Frontal cortex (tissue), 4 donors: ENCODE results near the gene KIFC1. TPM values are rescaled to one million over a fixed set of nuclear protein-coding genes. Genes with fewer than 3 reads are reported as not detected.

Experiments
- DNase-seq, 2 donors: peaks; one replicate each; pipeline ENCODE4 v3.0.0; 2012; ENCODE audit warnings: low spot score in 2 of 2
- FAIRE-seq: peaks from 2 replicates; lab custom pipeline; 2012; peaks lifted over from hg19 to GRCh38; lab: Jason Lieb, UNC
- total RNA-seq: library from RNA; depleted of rRNA; stranded (reverse); fragments of >200 nt; gene quantifications from one replicate; pipeline ENCODE4 v1.2.3, GENCODE V29; 2014
- donor health status: control.
- donor health status: control.
- donor health status: control.

The KIFC1 gene
- total RNA-seq, 1 donor from 2014 or later, result 4.1 TPM

- FAIRE-seq, result no peak
- DNase-seq, result no peak
Observed at GRCh38 chr6:33423777-33424176, 32.2 kb downstream of the KIFC1 start.

- FAIRE-seq (no peak), DNase-seq (no peak)
Observed at GRCh38 chr6:33424855-33425667, 33.4 kb downstream of the KIFC1 start.

DNA sequence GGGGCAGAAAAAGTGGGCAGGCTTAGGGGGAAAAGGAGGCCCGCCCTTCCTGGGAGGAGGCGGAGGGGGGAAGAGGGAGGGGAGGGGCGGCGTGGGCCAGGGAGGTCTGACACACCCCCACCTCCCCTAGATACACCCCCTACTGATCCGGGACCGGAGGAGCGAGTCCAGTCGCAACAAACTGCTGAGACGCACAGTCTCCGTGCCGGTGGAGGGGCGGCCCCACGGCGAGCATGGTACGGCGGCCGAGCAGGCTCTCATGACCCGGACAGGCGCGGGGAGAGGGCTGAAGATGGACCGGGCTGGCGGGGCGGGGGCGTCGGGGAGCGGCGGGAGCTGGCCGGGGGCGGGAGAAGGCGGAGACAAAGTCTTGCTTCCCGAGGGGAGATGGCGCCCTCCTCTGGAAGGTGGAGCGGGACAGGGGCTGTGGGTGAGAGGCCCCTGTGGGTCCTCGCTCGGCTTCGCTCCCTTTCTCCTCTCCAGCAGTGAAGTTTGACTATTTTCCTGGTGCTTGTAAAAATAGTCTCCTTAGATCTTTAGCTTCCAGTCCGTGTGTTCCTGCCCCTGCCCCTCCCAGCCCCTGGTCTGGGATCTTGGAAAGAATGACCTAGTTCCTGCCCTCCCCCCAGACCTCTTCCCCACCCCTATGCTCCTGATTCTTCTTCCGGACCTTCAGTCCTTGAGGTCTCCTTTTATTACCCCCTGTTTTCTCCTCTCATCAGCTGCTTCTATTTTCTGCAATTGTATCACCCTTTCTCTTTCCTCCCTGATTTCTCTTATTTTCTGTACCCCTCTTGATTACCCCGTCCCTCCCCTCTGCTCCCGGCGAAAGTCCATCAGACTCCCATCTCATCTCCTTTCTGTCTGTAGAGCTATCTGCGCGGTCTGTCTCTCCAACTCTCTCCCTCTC, 34.3 kb downstream of the KIFC1 start:
- FAIRE-seq, result no peak
- peak; percentile 85 to 92 for DNase-seq

DNA sequence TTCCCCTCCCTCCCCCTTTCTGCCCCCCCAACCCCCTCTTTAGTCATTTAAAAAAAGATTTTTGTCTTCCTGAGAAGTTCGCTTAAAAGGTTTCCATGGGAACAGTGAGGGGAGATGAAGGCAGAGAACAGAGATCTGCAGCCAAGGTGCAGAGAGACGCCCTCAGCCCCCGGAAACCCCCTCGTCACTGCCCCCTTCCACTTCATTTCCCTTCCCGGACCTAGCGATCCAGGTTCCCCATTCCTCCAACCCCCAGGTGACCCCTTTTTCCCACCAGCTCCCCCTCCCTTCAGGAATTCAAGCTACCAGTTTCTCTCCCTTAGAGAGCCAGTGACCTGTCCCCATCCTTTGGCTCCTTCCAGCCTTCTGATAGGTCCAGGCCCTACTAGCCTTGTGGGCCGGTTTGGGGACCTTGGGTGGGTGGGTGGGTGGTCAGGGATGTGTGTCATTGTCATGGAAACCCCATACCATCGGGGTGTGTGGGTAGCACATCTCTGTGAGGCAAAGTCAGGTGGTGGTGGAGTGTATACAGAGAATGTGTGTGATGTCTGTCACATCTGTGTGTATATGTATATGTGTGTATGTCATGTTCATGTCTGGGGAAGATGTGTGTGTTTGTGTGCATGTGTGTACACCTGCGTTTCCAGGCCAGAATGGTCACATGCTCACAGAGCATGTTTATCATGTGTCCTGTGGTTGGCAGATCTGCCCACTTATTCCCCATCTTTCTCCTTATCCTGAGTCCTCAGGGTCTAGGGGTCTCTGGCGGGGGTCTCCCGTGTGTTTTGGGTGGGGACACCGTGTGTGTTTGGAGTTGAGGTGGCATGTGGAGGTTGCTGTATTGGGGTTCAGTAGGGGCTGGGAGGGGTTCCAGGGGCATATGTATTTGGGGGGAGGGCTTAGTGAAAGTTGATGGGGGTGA, 35.2 kb downstream of the KIFC1 start:
- DNase-seq, result no peak
- FAIRE-seq, result no peak

DNA sequence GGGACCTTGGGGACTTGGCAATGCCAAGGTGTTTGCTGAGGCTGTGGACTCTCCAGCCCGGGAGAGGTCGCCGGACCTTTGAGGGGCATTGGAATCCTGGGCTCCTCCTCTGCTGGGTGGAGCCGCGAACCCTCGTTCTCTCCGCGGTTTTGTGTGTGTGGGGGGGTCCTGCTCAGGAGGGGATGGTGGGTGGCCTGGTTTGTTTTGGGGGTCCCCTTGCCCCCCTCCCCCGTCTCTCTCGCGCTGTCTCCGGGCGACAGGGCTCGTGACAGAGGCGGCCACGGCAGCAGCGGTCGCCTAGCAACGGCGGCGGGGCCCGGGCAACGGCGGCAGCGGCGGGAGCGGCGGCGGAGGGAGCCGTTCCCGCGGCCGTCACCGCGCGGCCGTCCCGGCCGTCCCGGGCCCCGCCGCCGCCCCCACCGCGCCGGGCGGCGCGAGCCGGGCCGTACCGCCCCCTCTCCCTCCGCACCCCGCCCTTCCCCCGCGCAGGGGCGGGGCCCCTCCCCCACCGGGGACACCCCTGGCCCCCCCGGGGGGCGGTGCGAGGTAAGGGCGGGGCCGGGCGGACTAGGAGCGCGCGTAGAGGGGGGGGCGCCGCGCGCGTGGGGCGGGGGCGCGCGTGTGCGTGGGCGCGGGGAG, 36.1 kb downstream of the KIFC1 start:
- FAIRE-seq (no peak), DNase-seq (peak; percentile 79 to 90)

GRCh38 chr6:33428224-33428965, 36.8 kb downstream of the KIFC1 start:
- FAIRE-seq (no peak), DNase-seq (no peak)

- no peak for FAIRE-seq
- no peak for DNase-seq
Observed at GRCh38 chr6:33428966-33429749, 37.5 kb downstream of the KIFC1 start.

DNA sequence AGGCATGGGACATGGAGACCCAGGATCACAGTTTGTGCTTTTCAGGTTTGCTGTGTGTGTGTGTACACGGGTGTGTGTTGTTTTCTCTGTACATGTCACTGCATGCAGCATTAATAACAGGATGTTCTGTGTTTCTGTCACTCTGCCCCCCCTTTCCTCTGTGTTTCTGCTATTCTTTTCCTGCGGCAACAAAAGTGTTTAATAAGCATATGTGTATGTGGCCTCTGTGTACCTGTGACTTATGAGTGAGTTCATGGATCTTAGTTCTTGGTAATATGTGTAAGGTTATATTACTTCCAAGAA, 38.1 kb downstream of the KIFC1 start:
- FAIRE-seq, result no peak

GRCh38 chr6:33430334-33430733, 38.7 kb downstream of the KIFC1 start:
- FAIRE-seq, result no peak

More for the DNA sequence above, 38.1 kb downstream of the KIFC1 start:
- DNase-seq, result no peak

GRCh38 chr6:33430991-33431879, 39.6 kb downstream of the KIFC1 start:
- DNase-seq (peak; percentile 91 to 92), FAIRE-seq (no peak)

More at GRCh38 chr6:33430334-33430733, 38.7 kb downstream of the KIFC1 start:
- no peak for DNase-seq

GRCh38 chr6:33431880-33432541, 40.4 kb downstream of the KIFC1 start:
- no peak for FAIRE-seq
- DNase-seq, result no peak

DNA sequence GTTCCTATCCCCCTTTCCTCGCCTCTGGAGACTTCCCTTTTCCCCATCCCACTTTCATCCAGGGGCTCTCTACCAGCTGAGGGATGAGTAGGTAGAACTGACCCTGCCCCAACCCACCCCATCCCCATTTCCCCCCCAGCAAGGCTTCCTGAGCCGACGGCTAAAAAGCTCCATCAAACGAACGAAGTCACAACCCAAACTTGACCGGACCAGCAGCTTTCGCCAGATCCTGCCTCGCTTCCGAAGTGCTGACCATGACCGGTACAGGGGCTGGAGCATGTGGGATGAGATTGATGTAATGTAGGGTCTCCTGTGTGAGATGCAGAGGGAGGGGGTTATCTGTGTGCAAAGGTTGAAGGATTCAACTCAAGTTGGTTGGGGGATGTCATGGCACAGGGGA, 40.9 kb downstream of the KIFC1 start:
- DNase-seq, result no peak
- FAIRE-seq, result no peak

- no peak for FAIRE-seq
Observed at GRCh38 chr6:33433001-33433543, 41.4 kb downstream of the KIFC1 start.

DNA sequence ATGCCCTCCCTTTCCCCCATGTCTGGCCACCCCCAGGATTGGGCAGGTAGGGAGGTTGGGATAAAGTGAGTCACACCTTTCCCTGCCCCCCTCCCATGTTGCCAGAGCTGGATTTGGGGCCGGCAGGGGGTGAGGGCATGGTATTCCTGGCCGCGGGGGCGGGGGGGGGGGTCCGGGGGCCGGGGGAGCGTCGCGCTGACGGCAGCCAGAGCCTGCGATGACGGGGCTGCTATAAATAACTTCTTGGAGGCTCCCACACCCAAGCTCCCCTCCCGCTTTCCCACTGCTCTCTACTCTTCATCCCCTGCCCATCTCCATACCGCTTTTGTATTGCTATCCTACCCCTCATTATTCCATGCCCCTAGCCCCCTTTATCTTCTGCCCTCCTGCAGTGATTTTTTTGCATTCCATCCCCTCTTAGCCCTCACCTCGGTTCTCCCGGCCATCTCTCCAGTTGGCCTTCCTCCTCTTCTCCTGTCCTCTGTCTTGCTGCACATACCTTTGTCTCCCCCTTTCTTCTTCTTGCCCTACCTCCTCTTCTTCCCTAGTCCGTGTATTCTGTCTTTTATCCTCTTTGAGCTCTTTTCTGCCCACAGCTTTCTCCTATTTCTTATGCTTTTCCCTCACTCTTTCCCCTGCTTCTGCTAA, 42.0 kb downstream of the KIFC1 start:
- FAIRE-seq (no peak), DNase-seq (peak in 1 of 2 donors; percentile 66)

More at GRCh38 chr6:33433001-33433543, 41.4 kb downstream of the KIFC1 start:
- no peak for DNase-seq

DNA sequence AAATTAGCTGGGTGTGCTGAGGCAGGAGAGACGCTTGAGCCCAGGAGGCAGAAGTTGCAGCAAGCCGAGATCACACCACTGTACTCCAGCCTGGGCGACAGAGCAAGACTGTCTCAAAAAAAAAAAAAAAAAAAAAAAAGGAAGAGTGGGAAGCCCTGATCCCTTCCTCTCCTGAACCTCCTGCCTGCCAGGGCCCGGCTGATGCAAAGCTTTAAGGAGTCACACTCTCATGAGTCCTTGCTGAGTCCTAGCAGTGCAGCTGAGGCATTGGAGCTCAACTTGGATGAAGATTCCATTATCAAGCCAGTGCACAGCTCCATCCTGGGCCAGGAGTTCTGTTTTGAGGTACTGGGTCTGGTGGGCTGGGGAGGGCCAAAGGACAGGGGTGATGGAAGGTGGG, 43.3 kb downstream of the KIFC1 start:
- no peak for DNase-seq
- no peak for FAIRE-seq

- DNase-seq, result peak in 1 of 2 donors; percentile 22
- no peak for FAIRE-seq
Observed at GRCh38 chr6:33437666-33438065, 46.0 kb downstream of the KIFC1 start.
